K562 (cell line): ENCODE data around the gene IRX5. TPM values are rescaled to one million over a fixed set of nuclear protein-coding genes. Genes with fewer than 3 reads are reported as not detected.

ENCODE experiments used
- ATAC-seq: fragments of 200-7000 bp; cut with Tn5 transposase; 3 replicates; pipeline ENCODE4 v1.9.1; 2020; ENCODE audit warnings: moderate library complexity
- BruUV-seq: library from RNA; stranded (reverse); fragments of 400-500 nt; replicated peaks from 2 replicates; lab custom pipeline; 2021; lab: Mats Ljungman, UMichigan
- CTCF ChIA-PET: fragments of 300-600 bp; formaldehyde crosslinking; extraction: SDS; loops from one replicate; lab custom pipeline; 2021; ENCODE audit warnings: low intra/inter-chr PET ratio; lab: Yijun Ruan, JAX
- POLR2A ChIA-PET: fragments of 300-600, 350-650 bp; sonication (Branson Sonifier 250); formaldehyde crosslinking; extraction: SDS; loops from one replicate; lab custom pipeline; 2021; ENCODE audit warnings: antibody characterized with exemption, inconsistent platforms; lab: Yijun Ruan, JAX
- DNase-seq, 4 experiments: peaks; one replicate each; pipeline versions ENCODE4 v3.0.0 to v3.0.0-alpha.2; 2011 to 2018; ENCODE audit warnings: low spot score in 3 of 4, mixed read lengths in 3 of 4; ENCODE audit errors: extremely low read depth in 1 of 4
- FAIRE-seq: peaks from 2 replicates; lab custom pipeline; 2011; peaks lifted over from hg19 to GRCh38; lab: Jason Lieb, UNC
- H2AFZ ChIP-seq: 2 replicates; pipeline ENCODE4 v1.6.0; 2011; ENCODE audit warnings: low read depth, low read length, control low read depth, inconsistent platforms
- H3K27ac ChIP-seq: fragments of 200-600 bp; 3 replicates; pipeline ENCODE4 v1.8.0; 2011; ENCODE audit warnings: low read depth, mild to moderate bottlenecking, control low read depth, inconsistent platforms, low read length, moderate library complexity, mixed read lengths; ENCODE audit errors: extremely low read depth
- H3K27me3 ChIP-seq, 2 experiments: fragments of 300-600 bp in 1 of 2; 2 replicates in 1 of 2; 3 replicates in 1 of 2; pipeline versions ENCODE4 v1.6.0 to v1.8.0; 2011; ENCODE audit warnings: inconsistent platforms in 2 of 2, low read length in 2 of 2, mild to moderate bottlenecking in 1 of 2, mixed read lengths in 1 of 2, moderate library complexity in 1 of 2; ENCODE audit not compliant: control insufficient read depth in 2 of 2, insufficient read depth in 2 of 2
- H3K36me3 ChIP-seq: fragments of 300-600 bp; 3 replicates; pipeline ENCODE4 v1.8.0; 2011; ENCODE audit warnings: mild to moderate bottlenecking, low read length, inconsistent platforms; ENCODE audit not compliant: control insufficient read depth, insufficient read depth
- H3K4me1 ChIP-seq, 2 experiments: fragments of 200-600 bp in 1 of 2; replicated peaks in 1 of 2; 2 replicates in 1 of 2; 3 replicates in 1 of 2; pipeline versions ENCODE4 v1.5.1 to v1.8.0; 2011; ENCODE audit warnings: inconsistent platforms in 2 of 2, low read length in 2 of 2, mild to moderate bottlenecking in 1 of 2, mixed read lengths in 1 of 2, moderate library complexity in 1 of 2; ENCODE audit not compliant: control insufficient read depth in 2 of 2, insufficient read depth in 2 of 2
- H3K4me2 ChIP-seq: 2 replicates; pipeline ENCODE4 v1.6.1; 2011; ENCODE audit warnings: low read length, control low read depth, inconsistent platforms, mixed read lengths; ENCODE audit not compliant: insufficient read depth
- H3K4me3 ChIP-seq: fragments of 200-600 bp; sonication (generic), shearing (Covaris generic); 2 replicates; pipeline ENCODE4 v1.5.1; 2016; ENCODE audit warnings: control low read depth, inconsistent platforms
- H3K79me2 ChIP-seq: fragments of 200-600 bp; 3 replicates; pipeline ENCODE4 v1.8.0; 2011; ENCODE audit warnings: low read length, inconsistent platforms; ENCODE audit not compliant: control insufficient read depth, insufficient read depth
- H3K9ac ChIP-seq, 2 experiments: 2 replicates each; pipeline versions ENCODE4 v1.6.0 to v1.6.1; 2011; ENCODE audit warnings: low read depth in 2 of 2, low read length in 2 of 2, control low read depth in 1 of 2, inconsistent platforms in 1 of 2, mild to moderate bottlenecking in 1 of 2, mixed read lengths in 1 of 2; ENCODE audit not compliant: insufficient read depth in 1 of 2
- H3K9me1 ChIP-seq: one replicate; pipeline ENCODE4 v1.6.0; 2011; ENCODE audit warnings: inconsistent platforms, mild to moderate bottlenecking, low read length, moderate library complexity; ENCODE audit not compliant: control insufficient read depth, insufficient read depth
- H3K9me3 ChIP-seq: replicated peaks from 2 replicates; pipeline ENCODE4 v1.5.1; 2011; ENCODE audit warnings: low read depth, low read length, inconsistent platforms; ENCODE audit not compliant: control insufficient read depth, insufficient read depth
- H4K20me1 ChIP-seq: replicated peaks from 2 replicates; pipeline ENCODE4 v1.6.1; 2011; ENCODE audit warnings: low read length, inconsistent platforms, mixed read lengths; ENCODE audit not compliant: control insufficient read depth, insufficient read depth
- BHLHE40 ChIP-seq: IDR thresholded peaks from 2 replicates; pipeline ENCODE4 v1.6.1; 2011; ENCODE audit warnings: low read length, improper control_type of control experiment
- BRD4 ChIP-seq: fragments of 200-600 bp; sonication (generic); IDR thresholded peaks from 2 replicates; pipeline ENCODE4 v1.6.1; 2017; ENCODE audit warnings: inconsistent platforms
- CHD1 ChIP-seq: fragments of 200-600 bp; sonication (generic); IDR thresholded peaks from one replicate; pipeline ENCODE4 v1.6.1; 2012; ENCODE audit warnings: mild to moderate bottlenecking, moderate library complexity, low read length, inconsistent platforms
- HDAC8 ChIP-seq: fragments of 450-650 bp; IDR thresholded peaks from 2 replicates; pipeline ENCODE4 v1.6.1; 2016; ENCODE audit warnings: mild to moderate bottlenecking, missing genetic modification characterization, moderate library complexity, missing compliant biosample characterization
- KLF16 ChIP-seq: IDR thresholded peaks from 2 replicates; pipeline ENCODE4 v1.6.1; 2016; ENCODE audit warnings: antibody characterized with exemption
- RUNX1 ChIP-seq: sonication (generic); IDR thresholded peaks from 2 replicates; pipeline ENCODE4 v1.6.1; 2016; ENCODE audit warnings: antibody characterized with exemption, low read depth
- YBX1 ChIP-seq: fragments of 450-650 bp; IDR thresholded peaks from 2 replicates; pipeline ENCODE4 v1.7.1; 2016; ENCODE audit warnings: mild to moderate bottlenecking
- ZFP91 ChIP-seq: sonication (generic); formaldehyde crosslinking; IDR thresholded peaks from 2 replicates; pipeline ENCODE4 v1.8.0; 2022; ENCODE audit warnings: mild to moderate bottlenecking, missing genetic modification reagents
- ZNF165 ChIP-seq: fragments of 250-450 bp; sonication (Bioruptor Pico); IDR thresholded peaks from 2 replicates; pipeline ENCODE4 v1.4.0; 2020; ENCODE audit warnings: borderline replicate concordance
- WGBS: fragments of 100-300 bp; shearing (Covaris generic); methylation state at CpG from one replicate; pipeline ENCODE4 v1.1.6; 2016; ENCODE audit warnings: low coverage, mixed read lengths; ENCODE audit not compliant: insufficient coverage; ENCODE audit errors: missing lambda C conversion rate; 5-methylcytosine and 5-hydroxymethylcytosine counted together
- in situ Hi-C: fragments of 300-500 bp; cut with MboI; formaldehyde crosslinking; loops from 4 replicates; pipeline ENCODE4 v1.15.0; 2018; ENCODE audit warnings: inconsistent platforms, mixed read lengths
- intact Hi-C: fragments of 100-400 bp; cut with micrococcal nuclease; formaldehyde crosslinking; loops from 2 replicates; pipeline ENCODE4 v1.14.2; 2022
- polyA plus RNA-seq, 8 experiments: library from polyadenylated mRNA; depleted of rRNA in 4 of 8; stranded (reverse) in 5 of 8; unstranded in 3 of 8; fragments of >200 nt; fragmentation: Nextera tagmentation in 2 of 8; fragmentation: Illumina TruSeq in 1 of 8; extraction: Ambion mirVana in 2 of 8; extraction: Trizol in 1 of 8; gene quantifications; 2 replicates each; pipeline versions ENCODE4 v1.2.1 to v1.2.3, GENCODE V29; 2011 to 2014; ENCODE audit warnings: inconsistent platforms in 1 of 8, missing spikeins in 1 of 8
- total RNA-seq, 7 experiments: library from RNA; depleted of rRNA in 6 of 7; stranded (reverse); fragments of >200 nt in 6 of 7; fragmentation: Illumina TruSeq in 2 of 7; extraction: Trizol in 2 of 7; gene quantifications; 2 replicates each; pipeline versions ENCODE4 v1.2.1 to v1.2.3, GENCODE V29; 2011 to 2021; ENCODE audit warnings: low replicate concordance in 1 of 7
- TF ChIP-seq, protein P1 (sequence below): IDR thresholded peaks from 2 replicates; pipeline ENCODE4 v1.6.1; 2011; ENCODE audit not compliant: insufficient read length; ENCODE audit errors: extremely low read depth
- TF ChIP-seq, protein P2 (sequence below): sonication (generic); formaldehyde crosslinking; IDR thresholded peaks from 2 replicates; pipeline ENCODE4 v1.8.0; 2022; ENCODE audit warnings: missing genetic modification reagents, mild to moderate bottlenecking, borderline replicate concordance
- TF ChIP-seq, protein P3 (sequence below): sonication (generic); formaldehyde crosslinking; IDR thresholded peaks from 2 replicates; pipeline ENCODE4 v1.8.0; 2022; ENCODE audit warnings: mild to moderate bottlenecking, low read depth, missing genetic modification reagents
- TF ChIP-seq, protein P4 (sequence below): fragments of 450-650 bp; IDR thresholded peaks from 2 replicates; pipeline ENCODE4 v1.6.1; 2017; ENCODE audit warnings: antibody characterized with exemption

Gene IRX5
- total and polyA plus RNA-seq, 9 of the 15 experiments (the other 6 are each of a cell fraction or from before 2014, with no cell fraction given) = 0.20 to 4.2 (median 0.94) TPM

- TF ChIP-seq BHLHE40 = no peak
These were observed 37.3 kb downstream of the IRX5 start (continued) for GRCh38 chr16:54968011-54968410.

GRCh38 chr16:54968784-54969183, 38.1 kb downstream of the IRX5 start:
- Histone ChIP-seq H3K4me2 (no peak overlapping the region), H3K27me3 (peaks cover 2 to 25% of the 10 kb centered on the region in 2 experiments; a peak in 3 of 5 replicates), H3K36me3 (no peaks in the 10 kb centered on the region), H3K4me1 (no peaks in the 10 kb centered on the region), H3K79me2 (no peaks in the 10 kb centered on the region), H3K4me3 (no peak overlapping the region), H3K27ac (no peak overlapping the region), H4K20me1 (no peaks in the 10 kb centered on the region), H3K9me3 (no peaks in the 10 kb centered on the region), H2AFZ (no peak overlapping the region), H3K9me1 (no peaks in the 10 kb centered on the region), H3K9ac (no peak overlapping the region)
- ChIA-PET CTCF (no interaction called here), POLR2A (no interaction called here)
- FAIRE-seq (no peak), DNase-seq (no peak), ATAC-seq (no peak)
- BruUV-seq = no TSS peak
- intact Hi-C loops (no loop called here), in situ Hi-C loops (no loop called here)
- WGBS = 2% methylated on average over 6 of the region's 6 CpGs
- no peak for TF ChIP-seq ZNF165
- TF ChIP-seq, protein P1, sequence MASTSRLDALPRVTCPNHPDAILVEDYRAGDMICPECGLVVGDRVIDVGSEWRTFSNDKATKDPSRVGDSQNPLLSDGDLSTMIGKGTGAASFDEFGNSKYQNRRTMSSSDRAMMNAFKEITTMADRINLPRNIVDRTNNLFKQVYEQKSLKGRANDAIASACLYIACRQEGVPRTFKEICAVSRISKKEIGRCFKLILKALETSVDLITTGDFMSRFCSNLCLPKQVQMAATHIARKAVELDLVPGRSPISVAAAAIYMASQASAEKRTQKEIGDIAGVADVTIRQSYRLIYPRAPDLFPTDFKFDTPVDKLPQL = no peak
- no peak for TF ChIP-seq CHD1
- TF ChIP-seq RUNX1 = no peak
- TF ChIP-seq, protein P2, sequence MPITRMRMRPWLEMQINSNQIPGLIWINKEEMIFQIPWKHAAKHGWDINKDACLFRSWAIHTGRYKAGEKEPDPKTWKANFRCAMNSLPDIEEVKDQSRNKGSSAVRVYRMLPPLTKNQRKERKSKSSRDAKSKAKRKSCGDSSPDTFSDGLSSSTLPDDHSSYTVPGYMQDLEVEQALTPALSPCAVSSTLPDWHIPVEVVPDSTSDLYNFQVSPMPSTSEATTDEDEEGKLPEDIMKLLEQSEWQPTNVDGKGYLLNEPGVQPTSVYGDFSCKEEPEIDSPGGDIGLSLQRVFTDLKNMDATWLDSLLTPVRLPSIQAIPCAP = no peak
- no peak for TF ChIP-seq BRD4
- TF ChIP-seq ZFP91 (CRISPR knock-in tag) = no peak
- no peak for TF ChIP-seq YBX1
- no peak for TF ChIP-seq HDAC8 (tag)
- no peak for TF ChIP-seq KLF16
- TF ChIP-seq, protein P3, sequence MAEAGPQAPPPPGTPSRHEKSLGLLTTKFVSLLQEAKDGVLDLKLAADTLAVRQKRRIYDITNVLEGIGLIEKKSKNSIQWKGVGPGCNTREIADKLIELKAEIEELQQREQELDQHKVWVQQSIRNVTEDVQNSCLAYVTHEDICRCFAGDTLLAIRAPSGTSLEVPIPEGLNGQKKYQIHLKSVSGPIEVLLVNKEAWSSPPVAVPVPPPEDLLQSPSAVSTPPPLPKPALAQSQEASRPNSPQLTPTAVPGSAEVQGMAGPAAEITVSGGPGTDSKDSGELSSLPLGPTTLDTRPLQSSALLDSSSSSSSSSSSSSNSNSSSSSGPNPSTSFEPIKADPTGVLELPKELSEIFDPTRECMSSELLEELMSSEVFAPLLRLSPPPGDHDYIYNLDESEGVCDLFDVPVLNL (CRISPR knock-in tag) = no peak
- TF ChIP-seq, protein P4, sequence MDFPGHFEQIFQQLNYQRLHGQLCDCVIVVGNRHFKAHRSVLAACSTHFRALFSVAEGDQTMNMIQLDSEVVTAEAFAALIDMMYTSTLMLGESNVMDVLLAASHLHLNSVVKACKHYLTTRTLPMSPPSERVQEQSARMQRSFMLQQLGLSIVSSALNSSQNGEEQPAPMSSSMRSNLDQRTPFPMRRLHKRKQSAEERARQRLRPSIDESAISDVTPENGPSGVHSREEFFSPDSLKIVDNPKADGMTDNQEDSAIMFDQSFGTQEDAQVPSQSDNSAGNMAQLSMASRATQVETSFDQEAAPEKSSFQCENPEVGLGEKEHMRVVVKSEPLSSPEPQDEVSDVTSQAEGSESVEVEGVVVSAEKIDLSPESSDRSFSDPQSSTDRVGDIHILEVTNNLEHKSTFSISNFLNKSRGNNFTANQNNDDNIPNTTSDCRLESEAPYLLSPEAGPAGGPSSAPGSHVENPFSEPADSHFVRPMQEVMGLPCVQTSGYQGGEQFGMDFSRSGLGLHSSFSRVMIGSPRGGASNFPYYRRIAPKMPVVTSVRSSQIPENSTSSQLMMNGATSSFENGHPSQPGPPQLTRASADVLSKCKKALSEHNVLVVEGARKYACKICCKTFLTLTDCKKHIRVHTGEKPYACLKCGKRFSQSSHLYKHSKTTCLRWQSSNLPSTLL = no peak
